Calu3 (cell line): Measurements from ENCODE around the gene ZFP92. TPM values are rescaled to one million over a fixed set of nuclear protein-coding genes. Genes with fewer than 3 reads are reported as not detected.

ENCODE experiments used
- BruUV-seq: library from RNA; stranded (reverse); fragments of 400-500 nt; replicated peaks from 2 replicates; lab custom pipeline; 2021; lab: Mats Ljungman, UMichigan
- CTCF ChIA-PET: fragments of 300-600 bp; sonication (Branson Sonifier 250); formaldehyde crosslinking; loops from one replicate; lab custom pipeline; 2022; ENCODE audit warnings: antibody characterized with exemption; lab: Charles Lee
- DNase-seq: peaks from one replicate; pipeline ENCODE4 v3.0.0; 2022
- H3K27ac Mint-ChIP-seq: one replicate; pipeline ENCODE4 v1.8.0; 2022; ENCODE audit warnings: mixed read lengths; ENCODE audit not compliant: unreplicated experiment
- H3K27me3 Mint-ChIP-seq: one replicate; pipeline ENCODE4 v1.8.0; 2022; ENCODE audit warnings: mixed read lengths; ENCODE audit not compliant: unreplicated experiment
- H3K36me3 Mint-ChIP-seq: one replicate; pipeline ENCODE4 v1.8.0; 2022; ENCODE audit warnings: mild to moderate bottlenecking, moderate library complexity, mixed read lengths; ENCODE audit not compliant: insufficient read depth, unreplicated experiment
- H3K4me1 Mint-ChIP-seq: one replicate; pipeline ENCODE4 v1.8.0; 2022; ENCODE audit warnings: mild to moderate bottlenecking, low read depth, mixed read lengths; ENCODE audit not compliant: unreplicated experiment
- H3K4me3 Mint-ChIP-seq: one replicate; pipeline ENCODE4 v1.8.0; 2022; ENCODE audit warnings: mild to moderate bottlenecking, low read depth, moderate library complexity, mixed read lengths; ENCODE audit not compliant: unreplicated experiment
- H3K9me3 Mint-ChIP-seq: one replicate; pipeline ENCODE4 v1.8.0; 2022; ENCODE audit warnings: low read depth, mixed read lengths; ENCODE audit not compliant: unreplicated experiment
- CTCF ChIP-seq: fragments of 200-600 bp; IDR thresholded peaks from one replicate; pipeline ENCODE4 v1.8.0; 2022; ENCODE audit warnings: antibody characterized with exemption; ENCODE audit not compliant: unreplicated experiment
- intact Hi-C: fragments of 100-400 bp; cut with micrococcal nuclease; formaldehyde crosslinking; loops from one replicate; pipeline ENCODE4 v1.10.0; 2022; ENCODE audit not compliant: unreplicated experiment
- total RNA-seq: library from RNA; stranded (reverse); gene quantifications from 2 replicates; pipeline ENCODE4 v1.2.3, GENCODE V29; 2022

The ZFP92 gene
- total RNA-seq, 1 experiment from 2014 or later = 0.19 TPM

- Mint-ChIP-seq H3K4me3 (no peak overlapping the region), H3K27ac (no peak overlapping the region), H3K36me3 (no peaks in the 10 kb centered on the region), H3K9me3 (no peaks in the 10 kb centered on the region), H3K27me3 (peaks cover 92% of the 10 kb centered on the region), H3K4me1 (no peaks in the 10 kb centered on the region)
- intact Hi-C loops = no loop called here
- DNase-seq = no peak
- BruUV-seq = no TSS peak
- CTCF ChIA-PET = no interaction called here
- no peak for TF ChIP-seq CTCF
Observed at GRCh38 chrX:153374426-153374825, 36.8 kb upstream of the ZFP92 start.

GRCh38 chrX:153375571-153375970, 35.7 kb upstream of the ZFP92 start:
- CTCF ChIA-PET = no interaction called here

GRCh38 chrX:153377727-153378126, 33.5 kb upstream of the ZFP92 start:
- Mint-ChIP-seq H3K9me3 (no peaks in the 10 kb centered on the region), H3K36me3 (no peaks in the 10 kb centered on the region), H3K4me1 (no peaks in the 10 kb centered on the region), H3K27me3 (peaks cover 71% of the 10 kb centered on the region), H3K27ac (no peak overlapping the region), H3K4me3 (no peak overlapping the region)
- intact Hi-C loops = no loop called here
- TF ChIP-seq CTCF = no peak
- BruUV-seq = no TSS peak
- CTCF ChIA-PET = no interaction called here
- DNase-seq = no peak

More at GRCh38 chrX:153375571-153375970, 35.7 kb upstream of the ZFP92 start:
- H3K4me1 Mint-ChIP-seq = no peaks in the 10 kb centered on the region
- no peak overlapping the region for H3K4me3 Mint-ChIP-seq
- no peak overlapping the region for H3K27ac Mint-ChIP-seq
- intact Hi-C loops = no loop called here
- TF ChIP-seq CTCF = no peak
- no peak for DNase-seq
- no TSS peak for BruUV-seq
- peaks cover 92% of the 10 kb centered on the region for H3K27me3 Mint-ChIP-seq
- no peaks in the 10 kb centered on the region for H3K9me3 Mint-ChIP-seq
- H3K36me3 Mint-ChIP-seq = no peaks in the 10 kb centered on the region

- H3K4me1 Mint-ChIP-seq = no peaks in the 10 kb centered on the region
- no peak for DNase-seq
- TF ChIP-seq CTCF = no peak
- no peak overlapping the region for H3K4me3 Mint-ChIP-seq
- H3K27ac Mint-ChIP-seq = no peak overlapping the region
- CTCF ChIA-PET = interaction anchor here (0.6 kb wide), 1 partner anchor 74 kb away, joined by 3 read pairs; no protein-coding TSS in a partner anchor
- no peaks in the 10 kb centered on the region for H3K36me3 Mint-ChIP-seq
- no peaks in the 10 kb centered on the region for H3K9me3 Mint-ChIP-seq
- peaks cover 62% of the 10 kb centered on the region for H3K27me3 Mint-ChIP-seq
- no TSS peak for BruUV-seq
- intact Hi-C loops = no loop called here
Observed at GRCh38 chrX:153378607-153379006, 32.7 kb upstream of the ZFP92 start.
